Measurements from ENCODE around the gene NTSR1. TPM values are rescaled to one million over a fixed set of nuclear protein-coding genes. Genes with fewer than 3 reads are reported as not detected.

NTSR1 gene
- total RNA-seq, 1 donor from 2014 or later, result 0.26 TPM

DNA sequence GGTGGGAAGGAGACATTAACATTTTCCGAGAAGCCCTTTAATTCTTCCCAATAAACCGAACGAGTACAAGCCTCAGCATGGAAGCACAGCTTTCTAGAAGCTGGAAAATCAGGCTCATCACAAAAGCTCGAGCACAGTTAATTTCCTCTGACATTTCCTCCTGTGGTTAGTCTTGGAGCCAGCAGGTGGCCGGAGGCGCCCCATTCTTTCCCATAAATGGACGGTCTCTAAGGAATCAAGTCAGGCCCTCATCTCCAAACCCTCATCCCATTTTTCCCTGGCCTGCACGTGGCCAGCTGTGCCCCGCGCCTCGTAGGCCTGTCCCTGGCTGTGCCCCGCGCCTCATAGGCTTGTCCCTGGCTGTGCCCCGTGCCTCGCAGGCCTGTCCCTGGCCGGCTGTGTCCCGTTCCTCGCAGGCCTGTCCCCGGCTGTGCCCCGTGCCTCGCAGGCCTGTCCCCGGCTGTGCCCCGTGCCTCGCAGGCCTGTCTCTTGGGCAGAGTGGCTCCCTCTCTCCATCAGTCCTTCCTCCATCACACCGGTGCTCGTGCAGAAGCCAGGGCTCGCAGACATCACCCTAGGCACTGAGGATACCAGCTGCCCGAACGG is 19.7 kb upstream of the NTSR1 start:
- Histone ChIP-seq H3K27ac (no peak overlapping the region), H3K79me2 (ENCODE audit: low read depth) (no peaks in the 10 kb centered on the region), H3K36me3 (no peaks in the 10 kb centered on the region), H3K9me3 (ENCODE audit: low read depth) (no peaks in the 10 kb centered on the region), H3K4me3 (no peak overlapping the region), H3F3A (ENCODE audit: low read depth) (peaks cover 9% of the 10 kb centered on the region), H4K20me1 (ENCODE audit: low read depth) (peaks cover 3% of the 10 kb centered on the region), H3K4me1 (peaks cover 24% of the 10 kb centered on the region), H3K9ac (no peak overlapping the region), H3K27me3 (no peaks in the 10 kb centered on the region), H3K4me2 (peak overlapping the region; percentile 5), H2AFZ (replicated peaks) (no peak overlapping the region)
- H3K27ac Mint-ChIP-seq, result peak overlapping the region; percentile 3
- H3K36me3 Mint-ChIP-seq, result no peaks in the 10 kb centered on the region
- DNase-seq (ENCODE audit: low spot score), result peak; percentile 34
- H3K9me3 Mint-ChIP-seq, result peaks cover 2% of the 10 kb centered on the region
- peaks cover 45% of the 10 kb centered on the region for H3K4me1 Mint-ChIP-seq
- no peak for TF ChIP-seq EZH2 (IDR thresholded peaks at IDR 0.05)
- TF ChIP-seq CTCF (IDR thresholded peaks at IDR 0.05), result peak; percentile 24
- H3K27me3 Mint-ChIP-seq (ENCODE audit: insufficient read depth, low read depth), result peaks cover 13% of the 10 kb centered on the region
- no peak overlapping the region for H3K4me3 Mint-ChIP-seq

DNA sequence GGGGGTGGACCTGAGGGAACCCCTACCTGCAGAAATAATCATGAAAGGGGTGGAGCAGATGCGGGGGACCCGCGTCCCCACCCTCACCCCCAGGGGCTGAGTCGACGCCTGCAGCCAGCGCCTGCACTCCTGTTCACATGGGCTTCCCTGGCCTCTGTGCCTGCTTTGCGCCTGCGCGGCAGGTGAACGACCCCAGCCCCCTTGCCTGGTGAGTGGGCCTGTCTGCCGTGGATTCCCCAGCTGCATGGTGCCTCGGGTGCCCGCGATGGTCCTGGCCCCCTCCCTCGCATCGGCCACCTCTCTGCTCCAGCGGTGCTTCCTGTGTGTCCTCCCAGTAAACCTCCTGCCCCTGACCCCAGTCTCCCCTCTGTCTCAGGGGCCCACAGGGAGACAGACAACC is 18.8 kb upstream of the NTSR1 start:
- no peak overlapping the region for H2AFZ ChIP-seq (replicated peaks)
- peaks cover 24% of the 10 kb centered on the region for H3K4me1 ChIP-seq
- no peak overlapping the region for H3K27ac ChIP-seq
- no peak overlapping the region for H3K4me3 ChIP-seq
- no peak overlapping the region for H3K9ac ChIP-seq
- no peaks in the 10 kb centered on the region for H3K27me3 ChIP-seq
- Mint-ChIP-seq H3K27me3 (ENCODE audit: insufficient read depth, low read depth) (peaks cover 14% of the 10 kb centered on the region), H3K27ac (peak overlapping the region; percentile 76), H3K36me3 (no peaks in the 10 kb centered on the region), H3K4me1 (peaks cover 43% of the 10 kb centered on the region), H3K9me3 (peaks cover 2% of the 10 kb centered on the region), H3K4me3 (no peak overlapping the region)
- H3K4me2 ChIP-seq, result no peak overlapping the region
- TF ChIP-seq EZH2phosphoT487 (IDR thresholded peaks at IDR 0.05) (no peak), CTCF (IDR thresholded peaks at IDR 0.05) (no peak), EZH2 (IDR thresholded peaks at IDR 0.05) (no peak)
- H3F3A ChIP-seq (ENCODE audit: low read depth), result peaks cover 9% of the 10 kb centered on the region
- H4K20me1 ChIP-seq (ENCODE audit: low read depth), result peaks cover 3% of the 10 kb centered on the region
- no peak for DNase-seq (ENCODE audit: low spot score)
- H3K79me2 ChIP-seq (ENCODE audit: low read depth), result no peaks in the 10 kb centered on the region
- H3K9me3 ChIP-seq (ENCODE audit: low read depth), result no peaks in the 10 kb centered on the region
- H3K36me3 ChIP-seq, result no peaks in the 10 kb centered on the region

DNA sequence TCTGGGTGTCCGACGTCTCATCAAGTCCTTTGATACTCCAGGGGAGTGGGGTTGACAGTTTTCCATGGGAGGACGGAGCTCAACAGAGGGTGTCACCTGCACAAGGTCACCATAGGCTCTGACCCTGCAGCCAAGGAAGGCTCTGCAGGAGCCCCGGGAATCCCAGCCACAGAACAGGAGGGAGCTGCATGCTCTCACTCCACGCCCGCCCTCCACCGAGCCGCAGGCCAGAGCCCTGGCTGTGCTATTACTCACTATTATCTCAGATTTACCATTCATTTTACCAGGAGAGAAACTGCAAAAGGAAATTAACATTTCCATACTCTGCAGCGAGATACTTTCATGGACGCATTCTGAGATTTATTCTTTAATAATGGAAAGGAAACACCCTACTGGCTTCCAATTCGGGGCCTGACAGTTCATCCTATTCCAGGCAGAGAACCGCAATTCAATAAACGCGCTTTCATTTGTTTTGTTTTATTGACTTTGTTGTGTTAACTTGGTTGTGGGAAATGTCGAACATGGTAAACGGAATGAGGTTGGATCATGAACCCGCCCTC is 18.3 kb upstream of the NTSR1 start:
- Mint-ChIP-seq H3K4me1 (peaks cover 44% of the 10 kb centered on the region), H3K4me3 (peak overlapping the region; percentile 30), H3K27ac (peak overlapping the region; percentile 76), H3K36me3 (no peaks in the 10 kb centered on the region), H3K9me3 (peaks cover 3% of the 10 kb centered on the region), H3K27me3 (ENCODE audit: insufficient read depth, low read depth) (peaks cover 17% of the 10 kb centered on the region)
- TF ChIP-seq CTCF (IDR thresholded peaks at IDR 0.05) (no peak), EZH2phosphoT487 (IDR thresholded peaks at IDR 0.05) (no peak), EZH2 (IDR thresholded peaks at IDR 0.05) (no peak)
- Histone ChIP-seq H3K4me3 (no peak overlapping the region), H3K27ac (no peak overlapping the region), H3K27me3 (no peaks in the 10 kb centered on the region), H3F3A (ENCODE audit: low read depth) (peaks cover 9% of the 10 kb centered on the region), H2AFZ (replicated peaks) (no peak overlapping the region), H3K36me3 (no peaks in the 10 kb centered on the region), H3K9me3 (ENCODE audit: low read depth) (no peaks in the 10 kb centered on the region), H3K9ac (no peak overlapping the region), H4K20me1 (ENCODE audit: low read depth) (peaks cover 3% of the 10 kb centered on the region), H3K79me2 (ENCODE audit: low read depth) (no peaks in the 10 kb centered on the region), H3K4me2 (no peak overlapping the region), H3K4me1 (peaks cover 21% of the 10 kb centered on the region)
- no peak for DNase-seq (ENCODE audit: low spot score)

All from neural progenitor cell (in vitro differentiated cells).